OCI-LY1 (cell line): ENCODE results near the gene ZFP92.

Experiments used
- CTCF ChIP-seq: fragments of 200-600 bp; sonication (generic), shearing (Covaris generic); IDR thresholded peaks from 2 replicates; pipeline ENCODE4 v1.5.1; 2017; ENCODE audit warnings: mild to moderate bottlenecking, antibody characterized with exemption, low read length, moderate library complexity, mixed read lengths
- EZH2 ChIP-seq: fragments of 200-600 bp; sonication (generic), shearing (Covaris generic); IDR thresholded peaks from 2 replicates; pipeline ENCODE4 v1.8.0; 2017; ENCODE audit warnings: borderline replicate concordance, mixed run types, mild to moderate bottlenecking, antibody characterized with exemption, low read length, moderate library complexity, mixed read lengths

GRCh38 chrX:153410888-153411254, 401 bp upstream of the ZFP92 start:
- no peak for TF ChIP-seq CTCF
- TF ChIP-seq EZH2, result no peak
